K562 (cell line): ENCODE results near the gene GAMT. TPM values are rescaled to one million over a fixed set of nuclear protein-coding genes. Genes with fewer than 3 reads are reported as not detected.

Experiments used
- ATF1 ChIP-seq, 2 experiments: fragments of 450-650 bp in 1 of 2; IDR thresholded peaks; 2 replicates each; pipeline ENCODE4 v1.6.1; 2016; ENCODE audit warnings: missing compliant biosample characterization in 1 of 2, missing genetic modification characterization in 1 of 2
- BCOR ChIP-seq: fragments of 450-650 bp; IDR thresholded peaks from 2 replicates; pipeline ENCODE4 v1.6.1; 2016
- BHLHE40 ChIP-seq: IDR thresholded peaks from 2 replicates; pipeline ENCODE4 v1.6.1; 2011; ENCODE audit warnings: low read length, improper control_type of control experiment
- CCNT2 ChIP-seq: IDR thresholded peaks from 2 replicates; pipeline ENCODE4 v1.6.1; 2011; ENCODE audit warnings: borderline replicate concordance, low read depth, mild to moderate bottlenecking, moderate library complexity, mixed read lengths, low read length; ENCODE audit not compliant: insufficient read length; ENCODE audit errors: extremely low read depth
- EGR1 ChIP-seq: fragments of 450-650 bp; conservative IDR thresholded peaks from 2 replicates; pipeline ENCODE4 v1.6.1; 2017; ENCODE audit warnings: mild to moderate bottlenecking
- ETS2 ChIP-seq: IDR thresholded peaks from 2 replicates; pipeline ENCODE4 v1.6.1; 2016; ENCODE audit warnings: borderline replicate concordance, missing genetic modification characterization, mild to moderate bottlenecking, moderate library complexity, missing compliant biosample characterization; ENCODE audit not compliant: poor library complexity, severe bottlenecking
- MAFF ChIP-seq: IDR thresholded peaks from 2 replicates; pipeline ENCODE4 v1.6.1; 2012; ENCODE audit warnings: low read length, improper control_type of control experiment
- MYC ChIP-seq, 2 experiments: fragments of 250-450 bp in 1 of 2; sonication (Bioruptor Pico) in 1 of 2; IDR thresholded peaks; 2 replicates each; pipeline versions ENCODE4 v1.5.1 to v1.6.1; 2012 to 2021; ENCODE audit warnings: low read depth in 2 of 2, borderline replicate concordance in 1 of 2, improper control_type of control experiment in 1 of 2, low read length in 1 of 2, mild to moderate bottlenecking in 1 of 2, moderate library complexity in 1 of 2
- RBM25 ChIP-seq: fragments of 200-400 bp; formaldehyde crosslinking; IDR thresholded peaks from 2 replicates; pipeline ENCODE4 v1.6.1; 2018; ENCODE audit warnings: low read length, low read depth, moderate library complexity; ENCODE audit not compliant: severe bottlenecking
- RUNX1 ChIP-seq: sonication (generic); IDR thresholded peaks from 2 replicates; pipeline ENCODE4 v1.6.1; 2016; ENCODE audit warnings: antibody characterized with exemption, low read depth
- SMARCA4 ChIP-seq: fragments of 450-650 bp; IDR thresholded peaks from 2 replicates; pipeline ENCODE4 v1.6.1; 2016
- TAL1 ChIP-seq: fragments of 450-650 bp; IDR thresholded peaks from 2 replicates; pipeline ENCODE4 v1.6.1; 2016; ENCODE audit warnings: mild to moderate bottlenecking
- YY1 ChIP-seq, 3 experiments: IDR thresholded peaks; 2 replicates each; pipeline ENCODE4 v1.6.1; 2011; ENCODE audit warnings: low read length in 2 of 3, mild to moderate bottlenecking in 2 of 3, moderate library complexity in 2 of 3, borderline replicate concordance in 1 of 3, control low read depth in 1 of 3, low read depth in 1 of 3; ENCODE audit not compliant: insufficient read depth in 3 of 3, insufficient replicate concordance in 2 of 3, control insufficient read depth in 1 of 3, insufficient read length in 1 of 3; ENCODE audit errors: extremely low read depth in 1 of 3
- ZNF24 ChIP-seq: fragments of 450-650 bp; IDR thresholded peaks from 2 replicates; pipeline ENCODE4 v1.6.1; 2016
- ZNF324 ChIP-seq: fragments of 250-450 bp; sonication (Bioruptor Pico); IDR thresholded peaks from 2 replicates; pipeline ENCODE4 v1.4.0; 2020; ENCODE audit warnings: mild to moderate bottlenecking
- ZNF589 ChIP-seq: fragments of 200-800 bp; sonication (Bioruptor generic); IDR thresholded peaks from 2 replicates; pipeline ENCODE4 v1.6.1; 2016; ENCODE audit warnings: low read depth, missing genetic modification characterization, missing compliant biosample characterization
- polyA plus RNA-seq, 8 experiments: library from polyadenylated mRNA; depleted of rRNA in 4 of 8; stranded (reverse) in 5 of 8; unstranded in 3 of 8; fragments of >200 nt; fragmentation: Nextera tagmentation in 2 of 8; fragmentation: Illumina TruSeq in 1 of 8; extraction: Ambion mirVana in 2 of 8; extraction: Trizol in 1 of 8; gene quantifications; 2 replicates each; pipeline versions ENCODE4 v1.2.1 to v1.2.3, GENCODE V29; 2011 to 2014; ENCODE audit warnings: inconsistent platforms in 1 of 8, missing spikeins in 1 of 8
- total RNA-seq, 7 experiments: library from RNA; depleted of rRNA in 6 of 7; stranded (reverse); fragments of >200 nt in 6 of 7; fragmentation: Illumina TruSeq in 2 of 7; extraction: Trizol in 2 of 7; gene quantifications; 2 replicates each; pipeline versions ENCODE4 v1.2.1 to v1.2.3, GENCODE V29; 2011 to 2021; ENCODE audit warnings: low replicate concordance in 1 of 7
- TF ChIP-seq, protein P1 (sequence below): sonication (generic); formaldehyde crosslinking; IDR thresholded peaks from 2 replicates; pipeline ENCODE4 v1.9.0; 2022; ENCODE audit warnings: mild to moderate bottlenecking, missing genetic modification reagents
- TF ChIP-seq, protein P2 (sequence below): fragments of 450-650 bp; conservative IDR thresholded peaks from 2 replicates; pipeline ENCODE4 v1.6.1; 2016; ENCODE audit warnings: missing genetic modification characterization, low read depth, mild to moderate bottlenecking, missing compliant biosample characterization, moderate library complexity
- TF ChIP-seq, protein P3 (sequence below): sonication (generic); formaldehyde crosslinking; IDR thresholded peaks from 2 replicates; pipeline ENCODE4 v1.8.1; 2023; ENCODE audit warnings: mild to moderate bottlenecking, missing genetic modification reagents, moderate library complexity

The GAMT gene
- total and polyA plus RNA-seq, 9 of the 15 experiments (the other 6 are each of a cell fraction or from before 2014, with no cell fraction given) = 1.3 to 35.3 (median 27.2) TPM

DNA sequence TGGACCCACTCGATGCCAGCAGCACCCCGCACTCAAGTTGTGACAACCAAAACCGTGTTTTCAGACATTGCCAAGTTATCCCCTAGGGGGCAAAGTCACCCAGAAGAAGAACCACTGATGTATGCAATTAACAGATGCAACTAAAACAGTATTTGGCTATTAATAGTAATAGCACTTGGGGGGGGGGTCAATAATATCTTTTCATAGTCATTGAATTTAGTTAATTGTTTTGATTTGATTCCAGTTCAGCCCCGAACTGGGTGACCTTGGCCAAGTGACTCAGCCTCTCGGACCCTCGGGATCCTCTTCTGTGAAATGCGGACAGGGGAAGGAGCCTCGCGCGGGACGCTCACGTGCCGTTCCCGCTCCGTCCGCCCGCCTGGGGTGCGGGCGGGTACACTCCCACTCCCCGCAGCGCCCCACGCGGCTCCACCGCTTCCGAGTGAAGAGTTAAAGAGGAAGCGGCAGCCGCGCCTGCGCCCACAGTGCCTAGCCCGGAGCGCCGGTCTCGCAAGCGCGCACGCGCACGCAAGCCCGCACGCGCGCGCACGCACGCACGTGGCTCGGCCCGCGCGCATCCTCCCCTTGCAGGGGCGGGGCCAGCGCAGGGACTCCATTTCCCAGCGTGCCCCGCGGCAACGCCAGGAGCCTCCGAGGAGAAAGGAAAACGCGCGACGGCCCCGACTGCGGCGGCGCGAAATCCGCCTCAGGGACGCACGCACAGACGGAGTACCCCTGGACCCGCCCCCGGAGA is 5.6 kb upstream of the GAMT start (continued):
- no peak for TF ChIP-seq ATF1 (CRISPR knock-in tag; IDR thresholded peaks at IDR 0.05)
- peak; percentile 85 for TF ChIP-seq ATF1 (tag; IDR thresholded peaks at IDR 0.05)
- no peak for TF ChIP-seq ZNF324 (CRISPR knock-in tag)
- TF ChIP-seq BCOR = peak; percentile 68; the same call in 1 of the 2 replicates
- TF ChIP-seq ETS2 (tag) = no peak
- no peak for TF ChIP-seq TAL1
- peak; percentile 98 for TF ChIP-seq ZNF589
- peak; percentile 65; the same call in 1 of the 2 replicates for TF ChIP-seq RUNX1
- TF ChIP-seq SMARCA4 = peak; percentile 67
- TF ChIP-seq, protein P1, sequence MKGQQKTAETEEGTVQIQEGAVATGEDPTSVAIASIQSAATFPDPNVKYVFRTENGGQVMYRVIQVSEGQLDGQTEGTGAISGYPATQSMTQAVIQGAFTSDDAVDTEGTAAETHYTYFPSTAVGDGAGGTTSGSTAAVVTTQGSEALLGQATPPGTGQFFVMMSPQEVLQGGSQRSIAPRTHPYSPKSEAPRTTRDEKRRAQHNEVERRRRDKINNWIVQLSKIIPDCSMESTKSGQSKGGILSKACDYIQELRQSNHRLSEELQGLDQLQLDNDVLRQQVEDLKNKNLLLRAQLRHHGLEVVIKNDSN (CRISPR knock-in tag) = peak; percentile 78
- peak; percentile 99 for TF ChIP-seq MYC (IDR thresholded peaks at IDR 0.05; ENCODE audit: low read depth, low read length)
- peak; percentile 80; the same call in 1 of the 2 replicates for TF ChIP-seq MYC (CRISPR knock-in tag; IDR thresholded peaks at IDR 0.05; ENCODE audit: borderline replicate concordance, low read depth)
- no peak for TF ChIP-seq MAFF
- TF ChIP-seq, protein P2, sequence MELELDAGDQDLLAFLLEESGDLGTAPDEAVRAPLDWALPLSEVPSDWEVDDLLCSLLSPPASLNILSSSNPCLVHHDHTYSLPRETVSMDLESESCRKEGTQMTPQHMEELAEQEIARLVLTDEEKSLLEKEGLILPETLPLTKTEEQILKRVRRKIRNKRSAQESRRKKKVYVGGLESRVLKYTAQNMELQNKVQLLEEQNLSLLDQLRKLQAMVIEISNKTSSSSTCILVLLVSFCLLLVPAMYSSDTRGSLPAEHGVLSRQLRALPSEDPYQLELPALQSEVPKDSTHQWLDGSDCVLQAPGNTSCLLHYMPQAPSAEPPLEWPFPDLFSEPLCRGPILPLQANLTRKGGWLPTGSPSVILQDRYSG (tag) = peak; percentile 74
- peak; percentile 62 for TF ChIP-seq EGR1
- TF ChIP-seq ZNF24 = peak; percentile 38; the same call in 1 of the 2 replicates
- TF ChIP-seq, protein P3, sequence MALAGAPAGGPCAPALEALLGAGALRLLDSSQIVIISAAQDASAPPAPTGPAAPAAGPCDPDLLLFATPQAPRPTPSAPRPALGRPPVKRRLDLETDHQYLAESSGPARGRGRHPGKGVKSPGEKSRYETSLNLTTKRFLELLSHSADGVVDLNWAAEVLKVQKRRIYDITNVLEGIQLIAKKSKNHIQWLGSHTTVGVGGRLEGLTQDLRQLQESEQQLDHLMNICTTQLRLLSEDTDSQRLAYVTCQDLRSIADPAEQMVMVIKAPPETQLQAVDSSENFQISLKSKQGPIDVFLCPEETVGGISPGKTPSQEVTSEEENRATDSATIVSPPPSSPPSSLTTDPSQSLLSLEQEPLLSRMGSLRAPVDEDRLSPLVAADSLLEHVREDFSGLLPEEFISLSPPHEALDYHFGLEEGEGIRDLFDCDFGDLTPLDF (CRISPR knock-in tag) = peak; percentile 85; the same call in 1 of the 2 replicates
- no peak for TF ChIP-seq RBM25
- peak; percentile 97 for TF ChIP-seq BHLHE40
- TF ChIP-seq CCNT2 = peak; percentile 89
- peak in 1 of 3 experiments; percentile 77 for TF ChIP-seq YY1 (IDR thresholded peaks at IDR 0.05; ENCODE audit: borderline replicate concordance in 1 of 3, control insufficient read depth in 1 of 3, extremely low read depth in 1 of 3, insufficient read depth in 3 of 3, insufficient read length in 1 of 3, insufficient replicate concordance in 2 of 3, low read depth in 1 of 3, low read length in 2 of 3)
